HL-60/S4 treated with phorbol 12-myristate 13-acetate at 8.2 ng/mL for 4 days and 3 days (cell line): ENCODE results near the gene DTX2.
"Not testable (repeated sequence)": the region's sequence is repeated elsewhere in the genome, so short reads cannot be mapped to it uniquely, and the experiment has no call there.

Source experiments
- in situ Hi-C: fragments of 300-500 bp; cut with MboI; formaldehyde crosslinking; loops from 2 replicates; pipeline ENCODE4 v1.15.0; 2022; ENCODE audit warnings: low sequenced_read_pairs

The DTX2 gene

DNA sequence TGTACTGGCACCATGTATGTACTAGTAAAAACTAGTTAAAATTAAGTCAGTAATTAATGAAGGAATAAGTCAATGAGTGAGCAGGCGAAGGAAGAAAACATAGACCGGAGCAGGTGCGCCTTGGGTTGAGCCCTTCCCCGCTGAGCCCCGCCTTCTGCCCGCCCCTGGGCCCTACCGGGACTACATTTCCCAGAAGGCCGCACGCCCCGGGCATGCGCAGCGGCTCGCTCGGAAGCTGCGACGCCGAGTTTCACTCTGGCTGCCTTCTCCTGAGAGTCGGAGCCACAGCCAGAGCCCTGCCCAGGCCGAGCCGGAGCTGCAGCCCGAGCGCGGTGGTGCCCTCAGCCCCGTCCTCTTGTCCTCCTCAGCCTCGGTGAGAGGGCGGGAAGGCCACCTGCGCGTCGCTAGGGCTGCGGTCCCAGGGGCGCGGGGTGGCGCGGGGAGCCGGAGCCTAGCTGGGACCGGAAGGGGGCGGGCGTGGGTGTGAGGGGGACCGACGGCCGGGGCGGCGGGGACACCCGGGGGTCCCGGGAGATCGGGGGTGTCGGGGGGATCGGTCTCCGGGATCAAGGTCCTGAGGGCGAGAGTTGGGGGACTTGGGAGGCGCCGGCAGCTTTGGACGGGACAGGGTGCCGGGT is at the start of gene DTX2:
DTX2 (plus strand) TSS at position 246 of the 638 bp plus-strand sequence. CDS start 18,801 bp downstream, outside the sequence.
- in situ Hi-C loops, result not testable (repeated sequence)

DNA sequence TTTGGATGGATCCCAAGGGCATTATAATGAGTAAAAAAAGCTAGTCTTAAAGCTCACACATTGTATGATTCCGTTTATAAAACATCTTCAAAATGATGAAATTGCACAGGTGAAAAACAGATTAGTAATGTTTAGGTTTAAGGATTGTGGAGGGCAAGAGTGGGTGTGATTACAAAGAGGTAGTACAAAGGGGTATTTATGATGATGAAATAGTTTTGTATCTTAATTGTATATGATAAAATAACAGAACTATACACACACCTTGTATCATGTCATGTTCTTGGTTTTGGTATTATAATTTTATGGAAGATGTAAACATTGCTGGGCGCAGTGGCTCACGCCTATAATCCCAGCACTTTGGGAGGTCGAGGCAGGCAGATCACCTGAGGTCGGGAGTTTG is 49.3 kb upstream of the DTX2 start:
- in situ Hi-C loops, result no loop called here

- in situ Hi-C loops, result not testable (repeated sequence)
Measured at GRCh38 chr7:76417654-76418310, 43.7 kb upstream of the DTX2 start.

DNA sequence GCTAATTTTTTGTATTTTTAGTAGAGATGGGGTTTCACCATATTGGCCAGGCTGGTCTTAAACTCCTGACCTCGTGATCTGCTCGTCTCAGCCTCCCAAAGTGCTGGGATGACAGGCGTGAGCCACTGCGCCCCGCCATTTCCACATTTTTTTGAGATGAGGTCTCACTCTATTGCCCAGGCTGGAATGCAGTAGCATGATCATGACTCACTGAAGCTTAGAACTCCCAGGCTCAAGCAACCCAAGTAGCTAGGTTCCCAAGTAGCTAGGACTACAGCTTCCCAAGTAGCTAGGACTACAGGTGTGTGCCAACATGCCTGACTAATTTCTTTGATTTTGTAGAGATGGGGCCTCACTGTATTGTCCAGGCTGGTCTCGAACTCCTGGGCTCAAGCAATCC is 40.4 kb upstream of the DTX2 start:
- in situ Hi-C loops, result loop anchor here (10.0 kb wide), 1 partner anchor 84 kb away; no protein-coding TSS in a partner anchor

GRCh38 chr7:76423666-76424412 is 37.7 kb upstream of the DTX2 start:
- in situ Hi-C loops, result loop anchor here (10.0 kb wide), 1 partner anchor 81 kb away; no protein-coding TSS in a partner anchor

DNA sequence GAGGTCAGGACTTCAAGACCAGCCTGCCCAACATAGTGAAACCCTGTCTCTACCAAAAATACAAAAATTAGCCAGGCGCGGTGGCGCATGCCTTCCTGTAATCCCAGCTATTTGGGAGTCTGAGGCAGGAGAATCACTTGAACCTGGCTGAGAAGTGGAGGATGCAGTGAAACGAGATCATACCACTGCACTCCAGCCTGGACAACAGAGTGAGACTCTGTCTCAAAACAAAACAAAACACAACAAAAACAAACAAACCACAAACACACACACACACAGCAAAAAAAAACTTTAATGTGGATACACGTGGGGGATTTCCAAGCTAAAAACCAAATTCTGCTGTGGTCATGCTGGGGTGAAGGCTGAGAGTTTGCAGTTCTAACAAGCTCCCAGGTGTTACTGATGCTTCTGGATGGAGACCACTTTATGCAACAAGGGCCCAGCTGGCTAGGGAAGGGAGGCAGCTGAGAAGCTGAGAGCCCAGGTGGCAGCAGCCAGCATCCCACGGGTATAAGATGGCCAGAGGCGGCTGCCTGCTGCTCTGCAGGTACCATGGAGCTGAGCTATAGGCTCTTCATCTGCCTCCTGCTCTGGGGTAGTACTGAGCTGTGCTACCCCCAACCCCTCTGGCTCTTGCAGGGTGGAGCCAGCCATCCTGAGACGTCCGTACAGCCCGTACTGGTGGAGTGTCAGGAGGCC is 36.9 kb upstream of the DTX2 start, which contains the start of gene ZP3:
ZP3 (plus strand) TSS at position 538 of the 699 bp plus-strand sequence; CDS start at position 553, 15 bp downstream.
- in situ Hi-C loops, result loop anchor here (10.0 kb wide), 1 partner anchor 80 kb away; no protein-coding TSS in a partner anchor

DNA sequence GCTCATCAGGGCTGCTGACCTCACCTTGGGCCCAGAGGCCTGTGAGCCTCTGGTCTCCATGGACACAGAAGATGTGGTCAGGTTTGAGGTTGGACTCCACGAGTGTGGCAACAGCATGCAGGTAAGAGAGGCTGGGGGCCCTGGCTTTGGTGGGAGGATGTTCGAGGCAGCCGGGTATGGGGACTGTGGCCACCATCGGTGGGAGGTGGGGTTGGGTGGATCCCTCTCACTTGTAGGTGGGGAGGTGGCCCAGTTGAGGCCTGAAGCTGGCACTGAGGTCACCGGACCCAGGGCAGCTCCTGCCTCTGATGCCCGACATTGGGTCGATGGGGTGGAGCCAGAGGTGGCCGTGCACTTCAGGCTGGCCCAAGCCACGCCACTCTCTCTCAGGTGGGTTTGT is 36.4 kb upstream of the DTX2 start:
- in situ Hi-C loops, result loop anchor here (10.0 kb wide), 1 partner anchor 80 kb away; no protein-coding TSS in a partner anchor

DNA sequence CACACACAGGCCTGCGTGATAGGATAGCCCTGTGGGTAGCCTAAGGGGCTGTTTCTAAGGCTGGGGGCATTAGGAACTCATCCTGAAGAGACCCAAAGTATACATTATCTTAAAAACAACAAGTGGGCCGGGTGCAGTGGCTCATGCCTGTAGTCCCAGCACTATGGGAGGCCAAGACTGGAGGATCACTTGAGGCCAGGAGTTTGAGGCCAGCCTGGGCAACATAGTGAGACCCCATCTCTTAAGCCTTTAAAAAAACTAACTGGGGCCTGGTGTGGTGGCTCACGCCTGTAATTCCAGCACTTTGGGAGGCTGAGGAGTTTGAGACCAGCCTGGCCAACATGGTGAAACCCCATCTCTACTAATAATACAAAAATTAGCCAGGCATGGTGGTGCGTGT is 36.0 kb upstream of the DTX2 start:
- in situ Hi-C loops, result loop anchor here (10.0 kb wide), 1 partner anchor 79 kb away; no protein-coding TSS in a partner anchor

- in situ Hi-C loops, result loop anchor here (10.0 kb wide), 1 partner anchor 79 kb away; no protein-coding TSS in a partner anchor
Measured at GRCh38 chr7:76426246-76426645, 35.3 kb upstream of the DTX2 start.

DNA sequence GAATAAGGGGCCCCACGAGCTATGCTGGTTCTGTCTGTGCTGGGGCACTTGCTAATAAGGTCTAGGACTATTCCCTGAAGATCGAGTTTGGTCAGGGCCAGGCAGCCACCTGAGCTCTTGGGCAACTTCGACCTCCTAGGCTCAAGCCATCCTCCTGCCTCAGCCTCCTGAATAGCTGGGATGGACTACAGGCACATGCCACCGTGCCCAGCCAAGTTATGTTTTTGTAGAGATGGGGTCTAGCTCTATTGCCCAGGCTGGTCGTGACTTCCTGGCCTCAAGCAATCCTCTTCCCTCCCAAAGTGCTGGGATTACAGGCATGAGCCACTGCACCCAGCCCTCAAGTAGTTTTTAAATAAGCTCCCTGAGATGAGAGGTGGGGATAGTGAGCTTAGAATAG is 33.9 kb upstream of the DTX2 start:
- in situ Hi-C loops, result loop anchor here (10.0 kb wide), 1 partner anchor 77 kb away; no protein-coding TSS in a partner anchor

GRCh38 chr7:76428149-76428823 is 33.2 kb upstream of the DTX2 start:
- in situ Hi-C loops, result loop anchor here (10.0 kb wide), 1 partner anchor 77 kb away; no protein-coding TSS in a partner anchor

DNA sequence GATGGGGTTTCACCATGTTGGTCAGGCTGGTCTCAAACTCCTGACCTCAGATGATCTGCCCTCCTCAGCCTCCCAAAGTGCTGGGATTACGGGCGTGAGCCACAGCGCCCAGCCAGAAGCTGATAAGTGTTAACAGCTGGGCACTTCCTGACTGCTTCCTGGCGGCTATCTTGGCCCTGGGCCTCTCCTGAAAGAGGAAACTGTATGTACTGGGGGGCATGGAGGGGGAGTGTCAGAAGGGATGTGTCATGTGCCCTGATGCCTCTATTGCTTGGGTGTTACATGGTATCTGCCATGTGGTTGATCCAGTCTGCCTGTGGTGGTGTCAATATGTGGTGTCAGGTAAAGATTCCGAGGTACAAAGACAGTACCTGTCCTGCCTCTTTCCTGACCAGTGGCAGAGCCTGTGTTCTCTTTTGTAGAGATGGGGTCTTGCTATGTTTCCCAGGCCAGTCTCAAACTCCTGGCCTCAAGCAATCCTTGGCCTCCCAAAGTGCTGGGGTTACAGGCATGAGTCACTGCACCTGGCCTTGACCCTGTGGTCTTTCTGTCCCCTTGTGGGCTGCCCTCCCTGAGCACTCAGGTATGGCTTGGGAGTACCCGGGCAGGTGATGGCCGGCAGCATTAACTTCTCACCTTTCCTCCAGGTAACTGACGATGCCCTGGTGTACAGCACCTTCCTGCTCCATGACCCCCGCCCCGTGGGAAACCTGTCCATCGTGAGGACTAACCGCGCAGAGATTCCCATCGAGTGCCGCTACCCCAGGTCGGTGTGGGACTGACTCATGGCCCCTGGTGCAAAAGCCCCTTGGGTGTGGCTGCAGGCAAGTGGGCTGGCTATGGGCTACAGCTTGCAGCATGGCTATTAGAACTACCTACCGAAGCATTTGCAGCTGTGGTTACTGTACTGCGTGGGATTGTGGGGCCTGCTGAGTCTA is 32.4 kb upstream of the DTX2 start:
- in situ Hi-C loops, result loop anchor here (10.0 kb wide), 1 partner anchor 76 kb away; no protein-coding TSS in a partner anchor

GRCh38 chr7:76430211-76430610 is 31.3 kb upstream of the DTX2 start:
- in situ Hi-C loops, result no loop called here

DNA sequence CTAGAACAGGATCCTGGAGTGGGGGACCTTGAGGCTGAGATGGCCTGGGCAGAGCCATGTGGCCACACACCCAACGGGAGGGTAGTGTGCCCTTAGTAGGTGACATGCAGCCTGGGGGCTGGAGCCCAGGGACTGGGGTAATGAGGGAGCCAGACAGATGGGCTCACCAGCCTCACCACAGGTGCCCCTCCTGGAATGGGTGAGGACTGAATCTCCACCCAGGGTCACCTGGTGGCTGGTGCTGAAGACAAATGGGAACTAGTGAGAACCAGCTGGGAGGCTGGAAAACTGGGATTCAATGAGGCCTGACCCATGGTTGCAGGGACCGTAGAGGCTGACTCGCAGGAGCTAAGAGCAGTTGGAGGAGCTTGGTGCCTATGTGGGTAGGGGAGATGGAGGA is 30.7 kb upstream of the DTX2 start:
- in situ Hi-C loops, result no loop called here

DNA sequence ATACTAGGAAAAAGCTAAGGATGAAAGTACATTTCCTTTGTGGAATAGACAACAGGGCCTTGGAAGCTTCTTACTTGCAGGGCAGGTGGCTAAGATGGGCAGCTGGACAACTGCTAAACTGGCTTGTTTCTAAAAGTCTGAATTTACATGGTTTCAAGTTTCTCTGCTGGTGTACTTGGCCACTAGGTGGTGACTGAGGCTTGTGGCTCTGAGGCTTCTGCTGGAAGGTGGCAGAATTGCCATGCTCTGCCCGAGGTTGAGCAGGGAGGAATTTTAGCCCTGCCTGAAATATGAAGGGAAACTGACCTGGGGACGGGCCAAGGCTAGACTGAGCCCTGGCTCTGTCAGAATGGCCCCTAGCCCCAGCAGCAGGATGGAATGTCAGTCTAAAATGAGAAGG is 23.6 kb upstream of the DTX2 start:
- in situ Hi-C loops, result not testable (repeated sequence)

DNA sequence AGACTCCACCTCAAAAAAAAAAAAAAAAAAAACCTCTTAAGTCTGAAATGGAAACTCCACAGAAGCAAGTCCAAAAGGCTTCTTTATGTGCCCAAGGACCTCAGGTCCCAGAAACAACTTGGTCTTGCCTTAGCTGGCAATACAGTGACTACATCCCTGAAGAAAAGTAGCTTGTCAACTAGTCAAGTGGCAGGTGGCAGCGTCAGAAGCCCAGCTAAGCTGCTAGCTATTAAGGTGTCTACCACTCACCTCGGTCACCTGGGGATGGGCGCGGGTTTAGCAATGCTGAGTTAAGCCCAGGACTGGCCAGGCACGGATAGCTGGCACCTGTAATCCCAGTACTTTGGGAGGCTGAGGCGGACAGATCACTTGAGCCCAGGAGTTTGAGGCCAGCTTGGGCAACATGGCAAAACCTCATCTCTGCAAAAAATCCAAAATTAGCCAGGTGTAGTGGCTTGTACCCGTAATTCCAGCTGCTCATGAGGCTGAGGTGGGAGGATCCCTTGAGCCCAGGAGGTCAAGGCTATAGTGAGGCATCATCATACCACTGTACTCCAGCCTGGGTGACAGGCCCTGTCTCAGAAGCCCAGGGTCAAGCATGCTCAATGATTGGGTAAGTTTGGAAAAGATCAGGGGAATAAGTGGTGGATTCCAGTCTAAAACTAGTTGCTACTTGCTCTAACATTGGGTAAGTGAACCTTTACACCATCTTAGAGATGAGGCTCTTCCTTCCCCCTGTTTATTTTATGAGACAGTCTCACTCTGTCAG is 22.2 kb upstream of the DTX2 start:
- in situ Hi-C loops, result not testable (repeated sequence)

- in situ Hi-C loops, result not testable (repeated sequence)
Measured at GRCh38 chr7:76440404-76440803, 21.1 kb upstream of the DTX2 start.

DNA sequence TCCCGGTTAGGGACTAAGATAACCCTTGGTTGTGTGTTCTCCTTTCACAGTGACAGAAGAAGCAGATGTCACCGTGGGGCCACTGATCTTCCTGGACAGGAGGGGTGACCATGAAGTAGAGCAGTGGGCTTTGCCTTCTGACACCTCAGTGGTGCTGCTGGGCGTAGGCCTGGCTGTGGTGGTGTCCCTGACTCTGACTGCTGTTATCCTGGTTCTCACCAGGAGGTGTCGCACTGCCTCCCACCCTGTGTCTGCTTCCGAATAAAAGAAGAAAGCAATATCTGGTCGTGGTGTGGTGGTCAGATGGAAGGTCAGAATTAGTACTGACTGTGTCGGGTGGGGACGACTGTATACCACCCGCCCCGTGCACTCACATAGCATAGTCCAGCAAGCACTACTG is 19.7 kb upstream of the DTX2 start:
- in situ Hi-C loops, result not testable (repeated sequence)
